BJ (cell line): Measurements from ENCODE around the gene SREBF1. TPM values are rescaled to one million over a fixed set of nuclear protein-coding genes. Genes with fewer than 3 reads are reported as not detected.

Experiments
- CTCF ChIA-PET: fragments of 350-600 bp; formaldehyde crosslinking; extraction: SDS; loops from one replicate; lab custom pipeline; 2021; ENCODE audit warnings: antibody characterized with exemption, inconsistent platforms; lab: Yijun Ruan, JAX
- POLR2A ChIA-PET: fragments of 300-600 bp; sonication (Branson Sonifier 250); formaldehyde crosslinking; extraction: SDS; loops from one replicate; lab custom pipeline; 2021; ENCODE audit warnings: antibody characterized with exemption; lab: Charles Lee
- DNase-seq: peaks from one replicate; pipeline ENCODE4 v3.0.0-alpha.2; 2011; ENCODE audit warnings: low read depth
- H3K27me3 ChIP-seq: 2 replicates; pipeline ENCODE4 v1.6.0; 2011; ENCODE audit warnings: low read length; ENCODE audit not compliant: control insufficient read depth, insufficient read depth
- H3K36me3 ChIP-seq: 2 replicates; pipeline ENCODE4 v1.5.1; 2011; ENCODE audit warnings: low read length; ENCODE audit not compliant: control insufficient read depth, insufficient read depth
- H3K4me3 ChIP-seq: 2 replicates; pipeline ENCODE4 v1.5.1; 2011; ENCODE audit warnings: low read depth, mild to moderate bottlenecking, control low read depth, low read length
- CTCF ChIP-seq: IDR thresholded peaks from 2 replicates; pipeline ENCODE4 v1.5.1; 2011; ENCODE audit warnings: low read depth, mild to moderate bottlenecking, control low read depth, inconsistent platforms, low read length, moderate library complexity; ENCODE audit not compliant: insufficient read depth
- polyA plus RNA-seq: library from polyadenylated mRNA; depleted of rRNA; stranded (reverse); fragments of >200 nt; gene quantifications from 2 replicates; pipeline ENCODE4 v1.2.3, GENCODE V29; 2011

The SREBF1 gene
- polyA plus RNA-seq, 1 experiment: 27.7 TPM

GRCh38 chr17:17767887-17768418 lies 68.8 kb downstream of the SREBF1 start:
- Histone ChIP-seq H3K27me3 (no peaks in the 10 kb centered on the region), H3K36me3 (peaks cover 1% of the 10 kb centered on the region), H3K4me3 (no peak overlapping the region)
- DNase-seq: no peak
- TF ChIP-seq CTCF: no peak
- ChIA-PET POLR2A (no interaction called here), CTCF (interaction anchor here (1.3 kb wide), 1 partner anchor 10 kb away, joined by 3 read pairs; no protein-coding TSS in a partner anchor)

- TF ChIP-seq CTCF: no peak
- H3K27me3 ChIP-seq: no peaks in the 10 kb centered on the region
- peaks cover 1% of the 10 kb centered on the region for H3K36me3 ChIP-seq
- CTCF ChIA-PET: interaction anchor here (1.3 kb wide), 1 partner anchor 10 kb away, joined by 3 read pairs; no protein-coding TSS in a partner anchor
- POLR2A ChIA-PET: no interaction called here
- DNase-seq: no peak
- no peak overlapping the region for H3K4me3 ChIP-seq
Measured at GRCh38 chr17:17767154-17767869, 69.5 kb downstream of the SREBF1 start.

- TF ChIP-seq CTCF: no peak
- POLR2A ChIA-PET: no interaction called here
- CTCF ChIA-PET: interaction anchor here (0.7 to 1.3 kb wide), 3 partner anchors 9 to 83 kb away, joined by 3 to 4 read pairs (median 3); no protein-coding TSS in a partner anchor
Measured at GRCh38 chr17:17766744-17767120, 70.1 kb downstream of the SREBF1 start.

GRCh38 chr17:17766077-17766743 lies 70.6 kb downstream of the SREBF1 start:
- no peak for TF ChIP-seq CTCF
- CTCF ChIA-PET: interaction anchor here (0.6 to 0.7 kb wide), 3 partner anchors 54 to 91 kb away, joined by 3 to 4 read pairs (median 3); no protein-coding TSS in a partner anchor
- POLR2A ChIA-PET: no interaction called here
- peaks cover 1% of the 10 kb centered on the region for H3K36me3 ChIP-seq
- H3K27me3 ChIP-seq: no peaks in the 10 kb centered on the region
- DNase-seq: no peak
- H3K4me3 ChIP-seq: no peak overlapping the region

More at GRCh38 chr17:17766744-17767120, 70.1 kb downstream of the SREBF1 start:
- Histone ChIP-seq H3K27me3 (no peaks in the 10 kb centered on the region), H3K4me3 (no peak overlapping the region), H3K36me3 (peaks cover 1% of the 10 kb centered on the region)
- DNase-seq: no peak
